Measurements from ENCODE around the gene DOLK. TPM values are rescaled to one million over a fixed set of nuclear protein-coding genes. Genes with fewer than 3 reads are reported as not detected.
"Not testable (repeated sequence)": the region's sequence is repeated elsewhere in the genome, so short reads cannot be mapped to it uniquely, and the experiment has no call there.

DOLK gene
- total RNA-seq, result 1 to 10 TPM; 5.3 to 8.5 TPM

- Mint-ChIP-seq H3K27me3 (no peaks in the 10 kb centered on the region), H3K27ac (peak within 1 kb of the TSS; percentile 99), H3K4me1 (peaks cover 17% of the 10 kb centered on the region), H3K4me3 (peak within 1 kb of the TSS; percentile 99), H3K36me3 (ENCODE audit: low read depth) (peaks cover 57% of the 10 kb centered on the region), H3K9me3 (no peaks in the 10 kb centered on the region)
- peak; percentile 85 for ATAC-seq (replicated peaks)
These were observed at the start of gene DOLK, which contains the start of gene NUP188 for GRCh38 chr9:128947527-128948301. Gene DOLK (minus strand): TSS chr9:128947603. CDS start chr9:128947303, 300 bp downstream. Gene NUP188 (plus strand): TSS chr9:128947699. CDS start chr9:128947720, 21 bp downstream.

GRCh38 chr9:128995791-128996190 is 48.4 kb upstream of the DOLK start:
- Mint-ChIP-seq H3K4me1 (no peaks in the 10 kb centered on the region), H3K36me3 (ENCODE audit: low read depth) (peaks cover 96% of the 10 kb centered on the region), H3K4me3 (no peak overlapping the region), H3K27ac (no peak overlapping the region), H3K9me3 (no peaks in the 10 kb centered on the region), H3K27me3 (no peaks in the 10 kb centered on the region)
- ATAC-seq (replicated peaks), result no peak

DNA sequence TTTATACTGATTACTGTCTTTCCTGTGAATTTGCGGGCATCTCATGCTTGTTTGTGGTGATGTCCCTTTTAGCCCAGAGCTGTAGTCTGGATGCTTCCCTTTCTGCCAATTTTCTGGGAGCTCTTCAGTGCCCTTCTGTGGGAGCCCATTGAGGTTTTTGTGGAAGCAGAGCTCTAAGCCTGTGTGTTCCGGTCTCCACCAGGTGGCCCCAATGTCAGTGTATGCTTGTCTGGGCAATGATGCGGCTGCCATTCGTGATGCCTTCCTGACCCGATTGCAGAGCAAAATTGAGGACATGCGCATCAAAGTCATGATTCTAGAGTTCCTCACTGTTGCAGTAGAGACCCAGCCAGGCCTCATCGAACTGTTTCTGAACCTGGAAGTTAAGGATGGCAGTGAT is 45.6 kb upstream of the DOLK start:
- Mint-ChIP-seq H3K27me3 (no peaks in the 10 kb centered on the region), H3K27ac (no peak overlapping the region), H3K9me3 (no peaks in the 10 kb centered on the region), H3K4me3 (no peak overlapping the region), H3K36me3 (ENCODE audit: low read depth) (peaks cover 94% of the 10 kb centered on the region), H3K4me1 (no peaks in the 10 kb centered on the region)
- no peak for ATAC-seq (replicated peaks)

GRCh38 chr9:128987805-128988204 is 40.4 kb upstream of the DOLK start:
- no peaks in the 10 kb centered on the region for H3K4me1 Mint-ChIP-seq

GRCh38 chr9:128986671-128987070 is 39.3 kb upstream of the DOLK start:
- peaks cover 93% of the 10 kb centered on the region for H3K36me3 Mint-ChIP-seq (ENCODE audit: low read depth)
- no peak overlapping the region for H3K4me3 Mint-ChIP-seq
- H3K27ac Mint-ChIP-seq, result peak overlapping the region; percentile 11
- H3K9me3 Mint-ChIP-seq, result no peaks in the 10 kb centered on the region
- H3K27me3 Mint-ChIP-seq, result no peaks in the 10 kb centered on the region
- ATAC-seq (replicated peaks), result no peak
- H3K4me1 Mint-ChIP-seq, result no peaks in the 10 kb centered on the region

More at GRCh38 chr9:128987805-128988204, 40.4 kb upstream of the DOLK start:
- Mint-ChIP-seq H3K27ac (peak overlapping the region; percentile 48), H3K27me3 (no peaks in the 10 kb centered on the region), H3K4me3 (no peak overlapping the region), H3K9me3 (no peaks in the 10 kb centered on the region), H3K36me3 (ENCODE audit: low read depth) (peaks cover 91% of the 10 kb centered on the region)
- ATAC-seq (replicated peaks), result no peak

- Mint-ChIP-seq H3K36me3 (ENCODE audit: low read depth) (peaks cover 98% of the 10 kb centered on the region), H3K4me3 (no peak overlapping the region), H3K27me3 (no peaks in the 10 kb centered on the region), H3K4me1 (no peaks in the 10 kb centered on the region), H3K27ac (no peak overlapping the region), H3K9me3 (no peaks in the 10 kb centered on the region)
- no peak for ATAC-seq (replicated peaks)
These were observed 36.1 kb upstream of the DOLK start for GRCh38 chr9:128983536-128983935.

DNA sequence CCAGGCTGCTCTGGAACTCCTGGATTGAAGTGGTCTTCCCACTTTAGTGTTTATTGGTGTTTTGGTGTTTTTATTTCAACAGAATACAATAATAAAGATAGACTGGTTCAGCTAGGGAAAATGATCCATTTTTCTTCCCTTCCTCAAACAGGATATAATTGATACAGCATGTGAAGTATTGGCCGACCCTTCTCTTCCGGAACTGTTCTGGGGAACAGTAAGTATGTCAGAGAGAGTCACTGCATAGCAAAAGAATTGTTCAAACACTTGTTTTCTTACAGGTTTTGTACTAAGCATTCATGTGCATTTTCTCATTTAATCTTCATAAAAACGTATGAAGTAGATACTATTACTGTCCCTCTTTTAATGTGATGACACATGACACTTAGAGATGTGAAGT is 31.7 kb upstream of the DOLK start:
- no peaks in the 10 kb centered on the region for H3K27me3 Mint-ChIP-seq
- no peaks in the 10 kb centered on the region for H3K4me1 Mint-ChIP-seq
- H3K4me3 Mint-ChIP-seq, result no peak overlapping the region
- no peaks in the 10 kb centered on the region for H3K9me3 Mint-ChIP-seq
- ATAC-seq (replicated peaks), result no peak
- no peak overlapping the region for H3K27ac Mint-ChIP-seq
- peaks cover 97% of the 10 kb centered on the region for H3K36me3 Mint-ChIP-seq (ENCODE audit: low read depth)

- Mint-ChIP-seq H3K27me3 (no peaks in the 10 kb centered on the region), H3K4me1 (no peaks in the 10 kb centered on the region), H3K36me3 (ENCODE audit: low read depth) (peaks cover 100% of the 10 kb centered on the region), H3K9me3 (no peaks in the 10 kb centered on the region), H3K4me3 (no peak overlapping the region), H3K27ac (no peak overlapping the region)
- no peak for ATAC-seq (replicated peaks)
These were observed 25.6 kb upstream of the DOLK start for GRCh38 chr9:128972956-128973355.

GRCh38 chr9:128969491-128969890 is 22.1 kb upstream of the DOLK start:
- no peak overlapping the region for H3K4me3 Mint-ChIP-seq
- H3K36me3 Mint-ChIP-seq (ENCODE audit: low read depth), result peaks cover 94% of the 10 kb centered on the region
- no peaks in the 10 kb centered on the region for H3K27me3 Mint-ChIP-seq
- no peak for ATAC-seq (replicated peaks)
- no peaks in the 10 kb centered on the region for H3K9me3 Mint-ChIP-seq
- H3K4me1 Mint-ChIP-seq, result no peaks in the 10 kb centered on the region
- no peak overlapping the region for H3K27ac Mint-ChIP-seq

- ATAC-seq (replicated peaks); H3K4me3 Mint-ChIP-seq: not testable (repeated sequence)
- H3K36me3 Mint-ChIP-seq (ENCODE audit: low read depth), result peaks cover 94% of the 10 kb centered on the region
These were observed 14.0 kb upstream of the DOLK start for GRCh38 chr9:128961403-128961802.

DNA sequence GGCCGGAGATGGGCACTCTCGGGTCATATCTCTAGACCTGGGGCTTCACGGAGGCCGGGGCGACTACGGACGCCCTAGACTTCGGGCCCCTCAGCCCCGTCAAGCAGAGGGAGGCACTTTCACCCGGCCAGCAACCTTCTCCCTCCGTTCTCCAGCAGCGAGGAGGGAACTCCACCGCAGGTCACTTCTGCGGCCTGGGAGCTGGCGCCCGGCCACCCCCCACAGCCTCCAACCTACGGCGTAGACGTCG is 201 bp downstream of the DOLK start:
- Mint-ChIP-seq H3K27ac (peak overlapping the region; percentile 99), H3K4me1 (peaks cover 17% of the 10 kb centered on the region), H3K36me3 (ENCODE audit: low read depth) (peaks cover 52% of the 10 kb centered on the region), H3K27me3 (no peaks in the 10 kb centered on the region), H3K4me3 (peak overlapping the region; percentile 99), H3K9me3 (no peaks in the 10 kb centered on the region)
- ATAC-seq (replicated peaks), result no peak

More at GRCh38 chr9:128961403-128961802, 14.0 kb upstream of the DOLK start:
- H3K4me1 Mint-ChIP-seq, H3K27ac Mint-ChIP-seq, H3K27me3 Mint-ChIP-seq, H3K9me3 Mint-ChIP-seq: not testable (repeated sequence)

DNA sequence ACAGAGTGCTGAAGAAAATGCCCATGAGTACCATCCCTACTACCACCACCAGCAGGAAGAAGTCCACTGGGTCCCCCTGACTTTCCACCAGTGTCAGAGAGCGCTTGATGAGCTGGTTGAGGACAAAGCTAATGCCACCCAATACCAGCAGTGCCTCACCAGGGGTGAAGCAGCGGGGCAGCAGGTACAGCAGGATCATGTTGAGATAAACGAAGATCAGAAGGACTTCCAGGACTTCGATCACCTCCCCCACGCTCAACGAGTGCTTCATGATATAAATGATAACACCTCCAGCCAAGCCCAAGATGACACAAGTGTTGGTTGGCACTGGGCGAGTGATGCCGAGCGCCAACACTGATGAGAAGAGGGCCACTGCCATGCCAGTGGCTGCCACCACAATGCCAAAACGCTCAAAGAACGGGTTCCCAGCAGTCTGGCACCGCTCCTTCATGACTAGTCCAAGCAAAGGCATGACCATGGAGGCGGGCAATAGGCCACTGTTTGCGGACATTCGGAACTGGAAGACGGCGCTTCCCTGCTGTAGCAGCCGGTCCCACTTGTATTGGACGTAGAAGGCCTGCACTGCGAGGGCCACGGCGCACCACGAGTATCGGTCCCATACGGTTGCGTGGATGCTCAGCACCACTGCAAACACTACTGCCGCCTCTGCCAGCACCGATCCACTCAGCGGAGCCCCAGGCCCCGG is 679 bp downstream of the DOLK start:
- Mint-ChIP-seq H3K27ac (peak overlapping the region; percentile 99), H3K36me3 (ENCODE audit: low read depth) (peaks cover 47% of the 10 kb centered on the region), H3K4me3 (peak overlapping the region; percentile 99), H3K9me3 (no peaks in the 10 kb centered on the region), H3K4me1 (peaks cover 17% of the 10 kb centered on the region), H3K27me3 (no peaks in the 10 kb centered on the region)
- ATAC-seq (replicated peaks), result peak; percentile 22

DNA sequence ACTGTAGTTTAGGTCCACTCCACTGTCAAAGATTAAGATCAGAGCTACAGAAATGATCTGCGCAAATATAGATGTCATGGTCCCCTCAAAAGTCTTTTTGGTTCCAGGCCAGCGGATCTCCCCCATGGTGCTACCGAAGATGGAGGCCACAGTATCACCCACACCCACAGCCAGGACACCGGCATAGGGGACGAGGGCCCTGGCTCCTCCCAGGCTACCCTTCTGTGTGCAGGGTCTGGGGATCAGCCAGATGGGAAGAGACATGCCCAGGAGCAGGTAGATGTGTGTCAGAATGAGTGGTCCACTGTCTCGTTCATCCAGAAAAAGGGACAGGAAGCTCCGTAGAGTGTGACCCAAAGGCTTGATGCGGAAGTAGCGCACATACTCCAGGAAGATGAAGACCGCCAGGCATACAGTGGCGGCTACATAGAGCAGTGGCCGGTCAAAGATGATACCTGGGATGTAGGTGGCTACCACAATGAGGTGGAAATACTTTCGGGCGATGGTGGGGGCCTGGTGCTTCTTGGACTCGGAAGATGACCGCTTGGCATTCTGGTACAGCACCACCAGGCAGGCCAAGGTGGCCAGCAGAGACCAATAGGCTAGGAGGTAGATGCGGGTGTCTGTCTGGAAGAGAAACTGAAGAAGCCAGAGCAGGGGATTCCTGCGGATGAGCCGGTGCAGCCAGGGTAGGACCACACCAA is 1.5 kb downstream of the DOLK start:
- peak overlapping the region; percentile 99 for H3K27ac Mint-ChIP-seq
- peaks cover 39% of the 10 kb centered on the region for H3K36me3 Mint-ChIP-seq (ENCODE audit: low read depth)
- peak overlapping the region; percentile 99 for H3K4me3 Mint-ChIP-seq
- no peaks in the 10 kb centered on the region for H3K27me3 Mint-ChIP-seq
- H3K4me1 Mint-ChIP-seq, result peaks cover 17% of the 10 kb centered on the region
- H3K9me3 Mint-ChIP-seq, result no peaks in the 10 kb centered on the region
- no peak for ATAC-seq (replicated peaks)

DNA sequence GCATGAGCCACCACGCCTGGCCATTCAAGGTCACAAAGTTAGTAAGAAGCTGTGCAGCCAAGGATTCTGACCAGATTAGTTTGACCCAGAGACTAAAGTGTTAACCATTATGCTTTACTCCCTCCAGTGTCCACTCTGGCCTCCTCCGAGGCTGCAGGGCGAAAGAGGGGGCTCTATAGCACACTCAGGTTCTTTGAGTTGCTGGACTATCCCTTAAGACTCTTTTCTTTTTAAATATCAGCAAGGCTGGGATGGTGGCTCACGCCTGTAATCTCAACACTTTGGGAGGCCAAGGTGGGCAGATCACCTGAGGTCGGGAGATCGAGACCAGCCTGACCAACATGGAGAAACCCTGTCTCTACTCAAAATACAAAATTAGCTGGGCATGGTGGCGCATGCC is 2.4 kb downstream of the DOLK start:
- ATAC-seq (replicated peaks); H3K4me3 Mint-ChIP-seq; H3K27me3 Mint-ChIP-seq; H3K9me3 Mint-ChIP-seq; H3K27ac Mint-ChIP-seq: not testable (repeated sequence)
- peaks cover 17% of the 10 kb centered on the region for H3K4me1 Mint-ChIP-seq
- H3K36me3 Mint-ChIP-seq (ENCODE audit: low read depth), result peaks cover 29% of the 10 kb centered on the region
